ENCODE results near the gene CEP41.
"Not testable (repeated sequence)": the region's sequence is repeated elsewhere in the genome, so short reads cannot be mapped to it uniquely, and the experiment has no call there.

The CEP41 gene

GRCh38 chr7:130385600-130386066 lies 55.2 kb downstream of the CEP41 start:
- DNase-seq: no peak

- DNase-seq: no peak
Observed at GRCh38 chr7:130384841-130385599, 55.8 kb downstream of the CEP41 start.

GRCh38 chr7:130384371-130384801 lies 56.4 kb downstream of the CEP41 start:
- DNase-seq: no peak

DNA sequence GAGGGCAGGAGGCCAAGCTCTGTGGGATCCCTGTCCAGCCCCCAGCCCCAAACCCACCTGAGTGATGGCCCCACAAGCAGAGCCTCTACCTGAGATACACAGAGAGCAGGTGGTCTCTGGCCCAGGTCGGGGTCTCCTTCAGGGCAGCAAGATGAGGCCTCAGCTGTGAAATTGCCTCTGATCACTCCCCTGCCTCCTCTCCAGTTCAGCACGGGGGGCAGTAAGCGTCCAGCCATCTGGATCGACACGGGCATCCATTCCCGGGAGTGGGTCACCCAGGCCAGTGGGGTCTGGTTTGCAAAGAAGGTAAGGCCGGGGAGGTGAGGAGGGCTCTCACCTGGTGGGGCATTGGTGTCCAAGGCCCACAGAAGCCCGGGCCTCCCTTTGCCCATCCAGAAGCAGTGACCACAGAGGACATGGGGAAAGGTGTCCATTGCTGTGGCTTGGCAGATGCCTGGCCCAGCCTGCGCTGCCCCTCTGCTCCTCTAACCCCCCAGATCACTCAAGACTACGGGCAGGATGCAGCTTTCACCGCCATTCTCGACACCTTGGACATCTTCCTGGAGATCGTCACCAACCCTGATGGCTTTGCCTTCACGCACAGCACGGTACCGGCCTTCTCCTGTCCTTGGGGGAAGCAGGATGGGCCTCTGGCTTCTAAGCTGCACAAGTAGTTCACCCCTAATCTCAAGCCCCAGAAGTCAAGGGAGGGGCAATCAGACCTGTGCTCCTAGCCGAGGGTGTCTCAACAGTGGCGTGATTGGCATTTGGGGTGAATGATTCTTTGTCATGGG lies 57.4 kb downstream of the CEP41 start:
- no peak for DNase-seq

- DNase-seq: no peak
Observed at GRCh38 chr7:130381468-130382312, 59.1 kb downstream of the CEP41 start.

DNA sequence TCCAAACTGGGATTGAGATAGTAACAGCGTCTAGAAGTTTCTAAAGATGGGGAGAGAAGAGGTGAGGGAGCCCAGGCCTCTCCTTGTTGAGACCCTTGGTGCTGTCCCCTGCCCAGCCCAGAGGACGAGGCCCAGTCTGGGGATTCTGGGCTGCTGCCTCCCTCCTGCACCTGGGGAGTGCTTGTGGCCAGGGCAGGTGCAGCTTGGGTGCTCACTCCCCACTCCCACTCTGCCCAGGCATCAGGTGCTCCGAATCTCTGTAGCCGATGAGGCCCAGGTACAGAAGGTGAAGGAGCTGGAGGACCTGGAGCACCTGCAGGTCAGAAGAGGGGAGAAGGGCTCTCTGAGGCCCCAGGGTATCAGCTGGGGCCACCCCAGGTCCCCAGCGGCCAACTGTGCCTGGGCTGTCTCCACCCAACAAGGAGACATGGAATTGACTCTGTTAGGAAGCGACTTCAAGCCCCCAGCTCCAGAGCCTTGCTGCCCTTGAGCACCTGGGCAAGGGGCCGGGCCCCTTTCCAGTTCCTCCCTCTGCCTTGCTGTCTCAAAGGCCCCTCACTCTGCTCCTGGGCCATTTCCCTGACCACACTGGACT lies 59.9 kb downstream of the CEP41 start:
- DNase-seq: no peak

DNA sequence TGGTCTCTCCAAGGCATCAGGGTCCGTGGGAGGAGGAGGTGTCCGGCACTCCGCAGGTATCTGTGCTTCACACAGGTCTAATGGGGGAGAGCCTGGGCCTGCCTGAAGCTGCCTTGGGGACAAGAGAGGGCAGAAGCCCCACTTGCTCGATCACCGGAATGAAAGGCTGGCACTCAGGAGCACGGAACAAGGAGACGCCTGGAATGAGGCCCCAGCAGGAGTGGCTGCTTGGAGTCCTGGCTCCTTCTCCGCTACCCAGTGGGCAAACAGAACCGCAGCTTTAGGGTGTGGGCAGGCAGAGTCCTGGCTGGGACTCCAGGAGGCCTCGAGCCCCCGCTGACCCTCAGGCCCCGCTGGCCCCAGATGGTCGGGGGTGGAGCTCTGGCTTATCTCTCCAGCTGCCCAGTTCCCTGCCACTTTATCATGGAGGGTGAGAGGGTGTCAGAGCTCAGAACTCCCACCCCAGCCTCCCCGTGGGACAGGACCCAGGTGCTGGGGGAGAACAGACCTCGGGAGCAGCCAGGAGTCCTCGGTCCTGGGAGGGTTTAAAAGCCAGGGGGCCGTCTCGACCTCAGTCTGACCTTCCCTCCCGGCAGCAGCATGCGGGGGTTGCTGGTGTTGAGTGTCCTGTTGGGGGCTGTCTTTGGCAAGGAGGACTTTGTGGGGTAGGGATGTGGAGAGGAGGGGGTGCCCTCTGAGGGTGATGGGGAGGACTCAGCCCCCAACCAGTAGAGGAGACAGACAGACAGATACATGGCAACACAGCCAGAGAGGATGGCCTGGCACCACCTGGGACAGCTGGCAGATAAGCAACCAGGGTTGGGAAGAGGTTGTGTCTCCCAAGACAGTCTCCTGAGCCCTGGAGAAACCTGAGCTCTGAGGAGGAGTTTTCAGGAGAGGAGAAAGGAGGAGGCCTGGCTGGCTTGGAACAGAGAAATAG lies 60.6 kb downstream of the CEP41 start, which contains the start of gene CPA1:
Gene CPA1 (plus strand): TSS at position 574 of the 940 bp plus-strand sequence. CDS start 27 bp downstream, at position 601.
- no peak for DNase-seq

DNA sequence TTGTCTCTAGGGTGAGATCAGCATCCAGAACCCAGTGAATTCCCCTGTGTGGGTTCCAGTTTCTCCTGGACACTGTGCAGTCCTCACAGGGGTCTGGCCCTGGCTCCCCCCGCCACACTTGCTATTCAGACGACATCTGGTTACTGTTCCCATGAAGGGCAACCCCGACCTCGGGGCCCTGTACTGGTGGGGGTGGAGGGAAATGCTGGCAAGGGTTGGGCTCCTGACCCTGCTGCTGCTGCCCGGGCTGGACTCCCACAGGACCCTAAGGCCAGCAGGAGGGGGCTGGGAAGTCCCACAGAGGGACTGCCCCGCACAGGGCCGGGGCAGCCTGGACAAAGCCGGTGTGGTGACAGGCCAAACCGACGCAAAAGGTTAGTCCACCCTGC lies 61.3 kb downstream of the CEP41 start:
- no peak for DNase-seq

DNA sequence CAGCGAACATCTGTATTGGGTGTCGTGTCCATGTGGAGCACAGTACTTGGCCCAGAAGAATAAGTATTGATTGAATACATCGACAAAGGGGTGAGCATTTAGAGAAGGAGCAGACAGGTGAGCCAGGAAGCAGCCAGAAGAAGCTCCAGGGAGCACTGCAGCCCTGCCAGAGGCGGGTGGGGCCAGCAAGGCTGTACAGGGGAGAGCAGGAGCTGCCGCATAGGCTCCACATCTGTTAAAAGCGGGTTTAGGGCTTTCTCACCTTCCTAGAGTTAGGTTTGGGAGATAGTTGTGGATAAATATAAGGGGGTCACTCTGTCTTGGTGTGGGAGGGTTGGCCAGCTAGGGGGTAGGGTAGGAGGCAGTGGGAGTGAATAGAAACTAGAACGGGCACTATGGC lies 61.8 kb downstream of the CEP41 start:
- DNase-seq: no peak

DNA sequence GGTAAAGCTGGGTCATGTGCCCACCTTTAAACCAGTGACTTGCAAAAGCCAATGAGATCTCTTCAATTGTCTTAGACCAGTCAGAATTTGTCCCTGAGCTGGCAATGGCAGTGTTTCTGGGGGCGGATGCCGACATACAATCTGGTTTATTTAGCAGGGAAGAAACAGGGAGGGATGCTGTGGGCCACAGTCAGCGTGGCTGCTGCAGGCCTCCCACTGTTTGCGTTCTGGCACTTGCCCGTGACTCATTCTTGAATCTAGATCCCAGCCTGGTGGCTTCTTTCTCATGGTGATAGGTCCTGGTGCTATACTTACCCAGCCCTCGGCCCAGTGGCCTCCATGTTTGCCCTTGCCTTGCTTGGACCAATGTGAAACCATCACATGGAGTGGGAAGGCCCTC lies 63.6 kb downstream of the CEP41 start:
- no peak for DNase-seq

GRCh38 chr7:130376461-130376860 lies 64.4 kb downstream of the CEP41 start:
- DNase-seq: not testable (repeated sequence)

DNA sequence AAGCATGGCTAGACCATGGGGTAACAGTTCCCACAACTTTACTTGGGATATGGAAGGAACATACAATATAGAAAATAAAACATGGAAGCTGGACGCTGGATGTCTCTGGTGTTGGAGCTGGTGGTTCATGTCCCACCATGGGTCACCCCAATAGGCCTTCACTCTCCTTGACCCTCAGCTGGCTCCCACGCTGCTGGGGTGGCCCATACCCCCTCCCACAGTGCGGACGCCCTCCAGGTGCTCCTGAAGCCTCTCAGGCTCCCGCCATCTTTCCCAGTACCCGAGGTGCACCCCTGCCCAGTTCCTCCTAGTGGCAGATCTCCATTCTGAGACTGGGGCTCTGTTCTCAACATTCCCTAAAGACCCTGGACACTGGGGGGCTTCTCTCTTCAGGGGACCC lies 66.3 kb downstream of the CEP41 start:
- DNase-seq: no peak

DNA sequence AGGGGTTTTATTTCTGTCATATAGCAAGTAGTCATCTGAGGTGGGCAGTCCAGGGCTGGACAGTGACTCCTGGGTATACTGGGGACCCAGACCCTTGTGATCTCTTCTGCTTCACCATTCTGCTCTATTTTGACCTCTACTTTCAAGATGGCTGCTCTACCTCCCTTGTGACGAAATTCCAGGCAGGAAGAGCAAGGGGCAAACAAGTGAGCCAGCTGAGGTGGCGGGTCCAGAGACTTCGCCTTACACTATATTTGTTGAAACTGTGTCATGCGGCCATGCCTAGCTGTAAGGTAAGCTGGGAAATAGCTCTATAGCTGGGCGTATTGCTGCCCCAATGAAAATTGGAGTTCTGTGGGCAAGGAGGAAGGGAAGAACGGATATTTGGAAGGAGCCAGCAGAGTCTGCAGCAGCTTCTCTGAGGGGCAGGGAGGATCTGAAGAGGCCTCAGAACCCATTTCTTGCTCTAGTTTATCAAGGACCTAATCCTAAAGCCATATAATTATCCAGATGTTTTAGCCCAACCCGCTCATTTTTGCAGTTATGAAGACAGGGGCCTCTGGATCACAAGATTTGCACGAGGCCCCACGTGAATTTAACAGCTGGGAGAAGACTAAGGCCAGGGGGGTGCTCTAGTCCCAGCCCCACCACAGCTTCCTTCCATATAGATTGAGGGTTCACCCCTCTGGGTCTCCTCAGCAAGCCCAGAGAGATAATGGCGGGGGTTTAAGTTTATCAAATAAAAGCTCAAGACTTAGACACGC lies 68.2 kb downstream of the CEP41 start:
- no peak for DNase-seq

- no peak for DNase-seq
Observed at GRCh38 chr7:130371046-130371445, 69.8 kb downstream of the CEP41 start.

DNA sequence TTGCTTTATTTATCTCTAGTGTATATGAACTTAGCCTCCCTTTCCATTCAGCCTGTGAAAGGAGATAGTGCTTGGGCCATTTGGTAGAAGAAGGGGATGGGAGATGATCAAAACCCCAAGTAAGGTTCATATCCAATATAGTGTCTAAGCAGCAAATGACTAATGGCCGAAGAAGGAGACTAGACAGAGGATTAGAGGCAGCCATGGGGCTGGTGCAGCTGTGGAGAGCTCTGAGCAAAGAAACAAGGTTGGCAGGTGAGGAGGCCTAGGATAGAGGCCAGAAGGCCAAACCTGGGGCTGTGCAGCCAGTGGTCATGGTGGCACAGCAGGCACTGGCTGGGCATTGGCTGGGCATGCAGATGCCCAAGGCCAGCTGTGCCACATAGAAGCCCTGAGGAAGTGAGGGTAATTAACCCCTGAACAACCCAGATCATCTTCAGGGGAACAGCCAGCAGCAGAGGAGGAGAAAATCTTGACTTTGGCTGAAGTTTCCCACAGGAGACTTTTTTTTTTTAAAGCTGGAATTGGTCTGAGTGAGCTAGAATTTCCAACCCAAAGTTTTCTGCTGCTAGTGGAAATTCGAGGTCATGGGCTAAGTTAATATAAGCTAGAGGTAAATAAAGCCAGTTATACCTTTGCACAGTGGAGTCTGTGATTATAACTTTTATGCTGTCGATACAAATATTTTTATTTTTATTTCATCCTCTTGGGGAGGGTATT lies 70.8 kb downstream of the CEP41 start:
- DNase-seq: no peak

- DNase-seq: peak in 1 of 2 experiments; percentile 21
Observed at GRCh38 chr7:130369110-130369711, 71.6 kb downstream of the CEP41 start.

DNA sequence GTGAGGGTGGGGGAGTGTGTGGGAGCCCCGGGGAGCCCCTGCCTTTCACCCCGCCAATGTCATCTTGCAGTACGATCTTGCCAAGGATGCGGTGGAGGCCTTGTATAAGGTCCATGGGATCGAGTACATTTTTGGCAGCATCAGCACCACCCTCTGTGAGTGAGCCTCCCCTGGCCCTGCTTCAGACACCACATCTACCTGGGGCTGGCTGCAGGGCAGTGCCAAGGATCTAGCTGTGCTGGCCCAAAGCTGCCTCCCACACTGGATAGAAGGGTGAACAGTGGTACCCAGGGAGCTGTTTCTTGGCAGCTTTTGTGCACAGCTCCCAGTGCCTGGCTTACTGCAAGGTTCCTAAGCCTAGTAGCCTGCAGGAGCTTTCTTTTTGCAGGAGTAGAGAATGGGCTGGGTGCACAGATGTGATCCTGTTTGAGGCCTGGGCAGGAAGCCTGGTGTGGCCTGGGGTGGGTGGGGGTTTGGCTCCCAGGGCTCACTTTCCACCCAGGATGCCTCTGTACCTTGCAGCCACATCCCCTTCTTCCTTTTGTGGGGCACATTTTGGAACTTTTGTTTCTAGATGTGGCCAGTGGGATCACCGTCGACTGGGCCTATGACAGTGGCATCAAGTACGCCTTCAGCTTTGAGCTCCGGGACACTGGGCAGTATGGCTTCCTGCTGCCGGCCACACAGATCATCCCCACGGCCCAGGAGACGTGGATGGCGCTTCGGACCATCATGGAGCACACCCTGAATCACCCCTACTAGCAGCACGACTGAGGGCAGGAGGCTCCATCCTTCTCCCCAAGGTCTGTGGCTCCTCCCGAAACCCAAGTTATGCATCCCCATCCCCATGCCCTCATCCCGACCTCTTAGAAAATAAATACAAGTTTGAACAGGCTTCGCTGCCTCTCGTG lies 72.7 kb downstream of the CEP41 start:
- DNase-seq: no peak

- DNase-seq: no peak
Observed at GRCh38 chr7:130367088-130367755, 73.6 kb downstream of the CEP41 start.
